HG02885 (cell line): ENCODE measurements around the gene NUP50.
A peak's percentile ranks its signal among the peaks of the same experiment; 100 is the strongest.

Experiments used
- ATAC-seq: cut with Tn5 transposase; IDR thresholded peaks from one replicate; pipeline ENCODE4 v1.9.1; 2021; ENCODE audit warnings: mild to moderate bottlenecking; ENCODE audit not compliant: unreplicated experiment, poor library complexity

Gene NUP50

GRCh38 chr22:45157907-45158306 lies 5.8 kb upstream of the NUP50 start:
- no peak for ATAC-seq

DNA sequence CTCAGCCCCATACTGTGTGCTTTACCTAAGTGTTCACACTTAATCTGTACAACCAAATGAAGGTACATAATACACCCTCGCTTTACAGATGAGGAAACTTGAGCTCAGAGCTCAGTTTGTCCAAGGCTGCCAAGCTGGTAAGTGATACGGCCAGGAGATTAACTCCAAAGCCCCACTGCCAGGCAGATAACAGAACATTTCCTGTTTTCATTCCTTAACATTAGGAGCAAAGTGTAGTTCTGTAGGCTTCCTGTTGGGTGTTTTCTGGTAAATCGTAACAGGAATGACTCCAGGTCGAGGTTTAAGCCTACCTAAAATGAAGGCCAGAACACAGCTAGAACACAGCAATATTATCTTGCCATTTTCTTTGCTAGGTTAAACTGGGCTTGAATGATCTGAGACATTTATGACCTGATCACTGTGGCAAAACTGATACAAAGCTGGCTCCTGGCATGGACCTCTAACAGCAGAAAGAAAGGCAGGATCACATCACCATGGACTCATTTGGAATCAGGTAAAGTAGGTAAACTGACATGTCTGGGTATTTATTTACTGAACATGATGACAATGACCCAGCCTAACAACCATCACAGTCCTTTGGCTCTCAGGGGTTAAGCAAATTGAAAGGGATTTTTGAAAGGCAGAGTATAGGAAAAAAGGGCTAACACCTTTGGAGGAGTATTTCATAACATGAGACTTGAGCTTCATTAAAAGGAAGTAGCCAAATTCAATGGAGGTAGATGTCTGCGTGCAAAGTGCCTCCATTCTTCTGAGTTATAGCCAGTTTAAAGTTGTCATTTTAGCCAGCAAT lies 3.9 kb upstream of the NUP50 start:
- ATAC-seq = no peak

DNA sequence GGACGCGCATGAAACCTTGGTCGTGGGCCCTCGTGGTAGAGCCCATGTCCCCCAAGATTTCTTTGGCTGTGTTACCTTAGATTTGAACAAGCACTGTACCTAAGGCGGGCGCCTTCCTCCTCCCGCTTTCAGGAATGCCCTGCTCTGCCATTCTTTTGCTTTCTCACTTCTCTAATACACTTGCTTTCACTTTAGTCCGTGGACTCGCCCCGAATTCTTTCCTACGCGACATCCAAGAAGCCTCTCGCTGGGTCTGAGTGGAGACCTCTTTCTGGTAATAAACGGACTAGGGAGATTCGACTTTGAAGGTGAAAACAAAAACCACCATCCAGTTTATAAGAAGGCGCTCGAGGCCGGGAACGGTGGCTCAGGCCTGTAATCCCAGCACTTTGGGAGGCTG lies 1.2 kb upstream of the NUP50 start:
- no peak for ATAC-seq

GRCh38 chr22:45163099-45163450 lies 650 bp upstream of the NUP50 start:
- peak; percentile 20 for ATAC-seq

- peak; percentile 28 for ATAC-seq
These were observed 754 bp downstream of the NUP50 start for GRCh38 chr22:45164270-45165088.

- ATAC-seq = no peak
These were observed 3.2 kb downstream of the NUP50 start for GRCh38 chr22:45166932-45167331.

DNA sequence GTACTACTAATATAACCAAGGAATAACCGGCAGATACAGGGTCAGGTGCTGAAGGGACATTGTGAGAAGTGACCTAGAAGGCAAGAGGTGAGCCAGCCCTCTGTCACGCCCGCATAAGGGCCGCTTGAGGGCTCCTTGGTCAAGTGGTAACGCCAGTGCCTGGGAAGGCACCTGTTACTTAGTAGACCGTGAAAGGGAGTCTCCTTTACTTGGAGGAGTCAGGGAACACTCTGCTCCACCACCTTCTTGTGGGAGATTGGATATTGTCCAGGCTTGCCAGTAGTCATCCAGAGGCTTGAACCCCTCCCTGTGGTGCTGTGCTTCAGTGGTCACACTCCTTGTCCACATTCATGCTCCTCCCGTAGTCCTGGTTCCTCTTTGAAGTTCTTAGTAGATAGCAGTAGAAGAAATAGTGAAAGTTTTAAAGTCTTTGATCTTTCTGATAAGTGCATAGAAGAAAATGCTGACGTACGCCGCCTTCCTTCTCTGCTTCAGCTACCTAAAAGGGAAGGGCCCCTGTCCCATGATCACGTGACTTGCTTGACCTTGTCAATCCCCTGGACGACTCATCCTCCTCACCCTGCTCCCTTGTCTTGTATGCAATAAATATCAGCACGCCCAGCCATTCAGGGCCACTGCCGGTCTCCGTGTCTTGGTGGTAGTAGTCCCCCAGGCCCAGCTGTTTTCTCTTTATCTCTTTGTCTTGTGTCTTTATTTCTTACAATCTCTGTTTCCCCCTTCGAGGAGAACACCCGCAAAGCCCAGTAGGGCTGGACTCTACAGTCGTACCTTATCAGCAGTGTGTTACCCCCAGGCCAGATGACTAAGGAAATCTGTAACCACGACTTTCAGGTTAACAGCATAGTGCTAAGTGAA lies 6.1 kb downstream of the NUP50 start:
- no peak for ATAC-seq

DNA sequence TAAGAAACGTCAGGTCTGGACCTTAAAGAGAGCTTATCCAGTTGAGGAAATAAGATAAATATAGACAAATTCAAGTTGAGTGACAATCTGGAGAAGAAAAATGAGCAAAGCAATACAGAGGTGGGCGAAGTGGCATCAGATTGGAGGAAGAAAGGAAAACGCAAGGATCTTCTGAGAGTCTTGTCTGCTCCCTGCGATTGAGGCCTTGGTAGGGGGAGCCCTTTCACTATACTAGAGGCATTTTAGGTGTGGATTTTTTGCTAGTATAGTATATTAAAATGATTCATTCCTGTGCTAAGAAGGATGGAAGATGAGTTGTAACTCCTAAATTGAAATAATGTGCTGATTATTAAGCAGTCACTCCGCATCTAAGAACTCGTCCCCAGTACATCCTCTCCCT lies 8.1 kb downstream of the NUP50 start:
- no peak for ATAC-seq

GRCh38 chr22:45172881-45173585 lies 9.3 kb downstream of the NUP50 start:
- no peak for ATAC-seq

- no peak for ATAC-seq
These were observed 15.7 kb downstream of the NUP50 start for GRCh38 chr22:45179276-45180049.

- no peak for ATAC-seq
These were observed 16.5 kb downstream of the NUP50 start for GRCh38 chr22:45180146-45180679.

DNA sequence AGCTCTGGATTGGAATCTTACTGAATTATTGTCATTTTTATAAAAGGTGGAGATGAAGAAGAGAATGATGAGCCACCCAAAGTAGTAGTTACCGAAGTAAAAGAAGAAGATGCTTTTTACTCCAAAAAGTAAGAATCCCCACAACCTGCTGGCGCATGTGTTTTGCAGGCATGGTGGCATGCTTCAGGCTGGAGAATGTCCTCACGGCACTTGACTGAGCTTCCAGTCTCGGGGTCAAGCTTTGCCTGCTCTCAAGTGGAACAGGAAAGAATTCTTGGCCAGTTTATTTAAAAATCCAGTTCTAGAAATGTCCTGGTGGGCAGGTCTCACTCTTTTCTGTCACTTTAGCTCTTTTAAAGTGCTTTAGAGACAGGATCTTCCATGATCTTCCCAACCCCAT lies 17.5 kb downstream of the NUP50 start:
- ATAC-seq = no peak

GRCh38 chr22:45181766-45182165 lies 18.0 kb downstream of the NUP50 start:
- ATAC-seq = no peak

DNA sequence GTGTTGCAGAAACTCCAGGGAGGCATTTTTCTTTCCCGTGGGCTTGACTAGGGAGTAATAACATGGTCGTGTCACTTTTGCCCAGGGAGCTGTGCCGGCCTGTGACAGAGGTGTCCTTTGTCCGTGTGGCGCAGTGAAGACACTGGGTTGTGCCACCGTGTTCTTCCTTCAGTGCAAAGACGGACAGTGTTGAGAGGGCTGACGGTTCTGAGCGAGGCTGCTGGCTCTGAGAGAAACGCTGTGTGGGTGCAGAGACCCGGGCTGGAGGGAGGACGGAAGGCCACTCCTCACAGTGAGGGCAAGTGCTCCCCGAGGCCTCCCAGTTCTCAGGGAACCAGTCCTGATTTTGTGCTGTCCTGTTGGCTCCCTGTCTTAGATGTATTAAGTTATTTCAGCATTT lies 20.2 kb downstream of the NUP50 start:
- no peak for ATAC-seq

DNA sequence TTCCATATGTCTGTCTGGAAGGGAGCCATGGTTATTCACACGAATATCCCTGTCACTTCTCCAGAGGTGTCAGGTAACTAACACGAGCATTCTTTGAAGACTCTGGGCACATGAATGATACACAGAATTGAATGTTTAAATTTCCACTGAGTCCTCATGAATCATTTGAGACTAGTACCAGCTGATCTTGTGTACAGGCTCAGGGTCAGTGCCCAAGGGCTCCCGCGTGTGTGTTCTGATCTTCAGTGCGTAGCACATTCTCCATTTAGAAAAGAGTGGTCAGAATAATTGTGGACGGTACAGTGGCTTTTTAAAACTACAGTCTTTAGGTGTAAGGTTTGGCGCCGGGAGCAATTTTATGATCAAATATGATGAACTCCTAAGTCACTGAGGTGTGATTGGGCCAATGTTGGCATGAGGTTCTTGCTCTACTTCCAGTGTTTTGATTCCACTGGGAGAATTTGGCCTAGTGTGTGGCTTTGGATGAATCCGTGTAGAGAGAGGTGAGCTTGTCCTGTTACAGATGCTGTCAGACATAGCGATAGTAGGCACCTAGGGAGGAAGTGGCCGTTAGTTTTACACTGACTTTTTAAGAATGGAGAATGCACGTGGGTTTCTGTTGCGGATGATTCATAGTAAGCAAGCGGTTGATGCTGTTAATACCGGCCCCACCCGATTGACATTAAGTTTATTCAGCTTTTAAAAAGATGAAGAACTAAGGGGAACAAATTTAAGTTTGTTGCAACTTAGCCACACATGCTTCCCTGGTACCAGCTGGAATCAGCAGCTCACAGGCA lies 22.2 kb downstream of the NUP50 start:
- ATAC-seq = no peak

DNA sequence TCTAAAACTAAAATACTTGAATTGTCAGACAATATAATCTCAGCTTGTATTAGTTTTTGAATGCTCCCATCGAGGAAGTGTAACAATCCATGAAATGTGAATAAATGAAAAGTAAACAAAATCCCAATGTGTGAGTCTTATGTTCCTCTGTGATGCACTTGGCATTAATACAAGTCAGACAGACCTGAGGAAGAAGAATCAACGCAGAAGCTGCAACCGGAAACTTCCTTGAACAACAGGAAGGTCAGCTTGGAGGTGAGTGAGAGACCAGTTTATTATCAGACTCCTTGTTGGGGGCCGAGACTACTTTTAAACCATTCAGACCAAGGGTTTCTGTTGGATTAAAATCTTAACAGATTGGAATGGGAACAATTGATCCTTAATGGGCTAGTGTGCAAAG lies 24.2 kb downstream of the NUP50 start:
- ATAC-seq = no peak

- ATAC-seq = no peak
These were observed 25.1 kb downstream of the NUP50 start for GRCh38 chr22:45188779-45189178.

- ATAC-seq = no peak
These were observed 26.6 kb downstream of the NUP50 start for GRCh38 chr22:45190202-45190872.
